DND-41 (cell line): ENCODE results near the gene INPP5A.

Experiments
- ATAC-seq: fragments of 200-7000 bp; cut with Tn5 transposase; 3 replicates; pipeline ENCODE4 v1.9.1; 2021; ENCODE audit warnings: low read depth; ENCODE audit not compliant: insufficient read depth
- DNase-seq: peaks from one replicate; pipeline ENCODE4 v3.0.0-alpha.2; 2020
- H2AFZ ChIP-seq: 2 replicates; pipeline ENCODE4 v1.6.0; 2012; ENCODE audit warnings: low read depth, low read length
- H3K27ac ChIP-seq: 2 replicates; pipeline ENCODE4 v1.5.1; 2012; ENCODE audit warnings: low read length, inconsistent platforms
- H3K27me3 ChIP-seq: fragments of 200-600 bp; sonication (generic); 2 replicates; pipeline ENCODE4 v1.6.0; 2012; ENCODE audit warnings: low read length, mild to moderate bottlenecking, inconsistent platforms; ENCODE audit not compliant: insufficient read depth, poor library complexity
- H3K36me3 ChIP-seq: 2 replicates; pipeline ENCODE4 v1.5.1; 2012; ENCODE audit warnings: low read length, inconsistent platforms; ENCODE audit not compliant: insufficient read depth
- H3K4me1 ChIP-seq: 2 replicates; pipeline ENCODE4 v1.5.1; 2012; ENCODE audit warnings: mild to moderate bottlenecking, low read length; ENCODE audit not compliant: insufficient read depth
- H3K4me2 ChIP-seq: 2 replicates; pipeline ENCODE4 v1.6.0; 2012; ENCODE audit warnings: mild to moderate bottlenecking, moderate library complexity, low read length, inconsistent platforms; ENCODE audit not compliant: insufficient read depth
- H3K4me3 ChIP-seq, 2 experiments: fragments of 200-600 bp in 1 of 2; shearing (Covaris generic) in 1 of 2; 2 replicates each; pipeline ENCODE4 v1.5.1; 2012 to 2016; ENCODE audit warnings: inconsistent platforms in 2 of 2, low read length in 2 of 2, mild to moderate bottlenecking in 2 of 2, low read depth in 1 of 2, moderate library complexity in 1 of 2
- H3K79me2 ChIP-seq: 2 replicates; pipeline ENCODE4 v1.6.0; 2012; ENCODE audit warnings: low read length, inconsistent platforms; ENCODE audit not compliant: insufficient read depth
- H3K9ac ChIP-seq: 2 replicates; pipeline ENCODE4 v1.6.0; 2012; ENCODE audit warnings: low read depth, mild to moderate bottlenecking, inconsistent platforms, low read length, moderate library complexity
- H3K9me3 ChIP-seq: 2 replicates; pipeline ENCODE4 v1.5.1; 2012; ENCODE audit warnings: low read length, moderate library complexity, mild to moderate bottlenecking, inconsistent platforms; ENCODE audit not compliant: insufficient read depth, severe bottlenecking
- H4K20me1 ChIP-seq: 2 replicates; pipeline ENCODE4 v1.6.0; 2012; ENCODE audit warnings: low read length; ENCODE audit not compliant: insufficient read depth
- EZH2 ChIP-seq: IDR thresholded peaks from 3 replicates; pipeline ENCODE4 v1.6.1; 2012; ENCODE audit warnings: borderline replicate concordance, low read depth, mild to moderate bottlenecking, moderate library complexity, low read length, inconsistent platforms; ENCODE audit not compliant: severe bottlenecking
- TF ChIP-seq, protein P1 (sequence below): IDR thresholded peaks from 2 replicates; pipeline ENCODE4 v1.5.1; 2012; ENCODE audit warnings: borderline replicate concordance, low read length, moderate library complexity, mild to moderate bottlenecking; ENCODE audit not compliant: poor library complexity, severe bottlenecking; ENCODE audit errors: extremely low read depth

INPP5A gene

DNA sequence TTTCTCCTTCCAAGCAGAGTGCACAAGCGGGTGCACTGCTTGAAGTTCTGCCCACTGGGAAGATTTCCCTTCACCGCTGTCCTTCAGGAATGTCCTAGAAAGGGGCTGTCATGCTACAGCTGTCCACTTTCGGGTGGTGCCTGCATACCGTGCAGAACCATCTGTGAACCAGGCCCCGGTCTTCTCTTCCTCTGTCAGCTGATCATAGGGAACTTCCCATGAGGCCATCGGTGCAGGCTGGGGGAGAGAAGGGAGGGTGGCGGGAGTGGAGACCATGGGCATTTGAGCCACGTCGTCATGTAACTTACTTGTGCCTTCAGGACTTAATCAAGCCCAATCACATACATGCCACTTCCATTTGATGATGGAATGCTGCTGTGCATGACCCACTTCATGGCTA, 136.7 kb downstream of the INPP5A start:
- TF ChIP-seq, protein P1, sequence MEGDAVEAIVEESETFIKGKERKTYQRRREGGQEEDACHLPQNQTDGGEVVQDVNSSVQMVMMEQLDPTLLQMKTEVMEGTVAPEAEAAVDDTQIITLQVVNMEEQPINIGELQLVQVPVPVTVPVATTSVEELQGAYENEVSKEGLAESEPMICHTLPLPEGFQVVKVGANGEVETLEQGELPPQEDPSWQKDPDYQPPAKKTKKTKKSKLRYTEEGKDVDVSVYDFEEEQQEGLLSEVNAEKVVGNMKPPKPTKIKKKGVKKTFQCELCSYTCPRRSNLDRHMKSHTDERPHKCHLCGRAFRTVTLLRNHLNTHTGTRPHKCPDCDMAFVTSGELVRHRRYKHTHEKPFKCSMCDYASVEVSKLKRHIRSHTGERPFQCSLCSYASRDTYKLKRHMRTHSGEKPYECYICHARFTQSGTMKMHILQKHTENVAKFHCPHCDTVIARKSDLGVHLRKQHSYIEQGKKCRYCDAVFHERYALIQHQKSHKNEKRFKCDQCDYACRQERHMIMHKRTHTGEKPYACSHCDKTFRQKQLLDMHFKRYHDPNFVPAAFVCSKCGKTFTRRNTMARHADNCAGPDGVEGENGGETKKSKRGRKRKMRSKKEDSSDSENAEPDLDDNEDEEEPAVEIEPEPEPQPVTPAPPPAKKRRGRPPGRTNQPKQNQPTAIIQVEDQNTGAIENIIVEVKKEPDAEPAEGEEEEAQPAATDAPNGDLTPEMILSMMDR = no peak
- no peak for TF ChIP-seq EZH2
- Histone ChIP-seq H3K27ac (no peak overlapping the region), H3K79me2 (peaks cover 5% of the 10 kb centered on the region), H3K36me3 (0 out of 2 replicates have a peak, but pooled peaks cover 3% of the 10 kb centered on the region), H3K9ac (no peak overlapping the region), H4K20me1 (peaks cover 20% of the 10 kb centered on the region), H3K27me3 (no peaks in the 10 kb centered on the region), H3K4me1 (no peaks in the 10 kb centered on the region), H3K9me3 (no peaks in the 10 kb centered on the region), H2AFZ (no peak overlapping the region), H3K4me3 (no peak overlapping the region), H3K4me2 (no peak overlapping the region)
- no peak for DNase-seq
- ATAC-seq = no peak

- DNase-seq (no peak), ATAC-seq (no peak)
- no peak overlapping the region for H3K27ac ChIP-seq
- 0 out of 2 replicates have a peak, but pooled peaks cover 3% of the 10 kb centered on the region for H3K36me3 ChIP-seq
- peaks cover 5% of the 10 kb centered on the region for H3K79me2 ChIP-seq
- H3K4me1 ChIP-seq = no peaks in the 10 kb centered on the region
- H3K4me2 ChIP-seq = no peak overlapping the region
- no peak for TF ChIP-seq EZH2
- TF ChIP-seq, protein P1 = no peak
- peaks cover 20% of the 10 kb centered on the region for H4K20me1 ChIP-seq
- H3K27me3 ChIP-seq = no peaks in the 10 kb centered on the region
- H2AFZ ChIP-seq = no peak overlapping the region
- no peak overlapping the region for H3K4me3 ChIP-seq
- no peak overlapping the region for H3K9ac ChIP-seq
- no peaks in the 10 kb centered on the region for H3K9me3 ChIP-seq
Observed at GRCh38 chr10:132675031-132675740, 137.6 kb downstream of the INPP5A start.

DNA sequence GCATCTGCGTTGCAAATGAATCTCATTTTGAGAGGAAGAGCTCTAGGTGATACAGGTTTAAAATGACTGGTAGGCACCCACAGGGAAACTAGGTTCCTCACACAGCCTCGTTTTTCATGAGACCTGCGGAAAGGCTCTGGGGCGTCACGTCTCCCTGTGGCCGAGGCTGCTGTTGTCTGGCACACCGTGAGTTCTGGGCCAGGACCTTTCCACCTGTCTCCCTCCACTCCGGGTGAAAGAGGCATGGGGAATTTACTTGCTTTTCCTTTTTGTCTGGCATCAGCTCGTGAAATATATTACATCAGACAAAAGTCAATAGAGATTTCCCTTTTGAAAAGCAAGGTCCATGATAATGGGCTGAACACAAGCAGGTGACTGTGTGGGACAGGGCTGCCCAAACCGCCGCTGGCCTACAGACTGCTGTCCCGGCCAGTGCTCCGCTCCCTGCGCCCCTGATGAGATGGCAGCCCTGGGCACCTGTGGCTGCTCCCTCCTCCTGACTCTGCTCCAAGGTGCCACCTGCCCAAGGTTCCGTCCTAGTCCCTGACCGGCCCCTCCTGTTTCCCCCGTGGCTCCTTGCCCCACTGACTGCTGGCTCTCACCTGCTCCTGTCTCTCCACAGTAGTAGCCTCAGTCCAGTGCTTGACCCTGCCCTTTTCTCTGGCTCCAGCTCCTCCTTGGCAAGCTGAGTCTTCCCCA, 138.8 kb downstream of the INPP5A start:
- Histone ChIP-seq H3K4me2 (no peak overlapping the region), H3K9me3 (no peaks in the 10 kb centered on the region), H4K20me1 (peaks cover 19% of the 10 kb centered on the region), H3K9ac (no peak overlapping the region), H3K27me3 (no peaks in the 10 kb centered on the region), H3K4me3 (no peak overlapping the region), H2AFZ (no peak overlapping the region), H3K4me1 (no peaks in the 10 kb centered on the region), H3K27ac (no peak overlapping the region), H3K79me2 (peaks cover 4% of the 10 kb centered on the region), H3K36me3 (0 out of 2 replicates have a peak, but pooled peaks cover 3% of the 10 kb centered on the region)
- TF ChIP-seq, protein P1 = no peak
- TF ChIP-seq EZH2 = no peak
- no peak for DNase-seq
- no peak for ATAC-seq
